GM18517 (cell line): ENCODE measurements around the gene GPR151.
"Not testable (repeated sequence)": the region's sequence is repeated elsewhere in the genome, so short reads cannot be mapped to it uniquely, and the experiment has no call there.

Experiments
- ATAC-seq: cut with Tn5 transposase; IDR thresholded peaks from one replicate; pipeline ENCODE4 v1.9.1; 2021; ENCODE audit warnings: mild to moderate bottlenecking, moderate library complexity; ENCODE audit not compliant: unreplicated experiment

The GPR151 gene

DNA sequence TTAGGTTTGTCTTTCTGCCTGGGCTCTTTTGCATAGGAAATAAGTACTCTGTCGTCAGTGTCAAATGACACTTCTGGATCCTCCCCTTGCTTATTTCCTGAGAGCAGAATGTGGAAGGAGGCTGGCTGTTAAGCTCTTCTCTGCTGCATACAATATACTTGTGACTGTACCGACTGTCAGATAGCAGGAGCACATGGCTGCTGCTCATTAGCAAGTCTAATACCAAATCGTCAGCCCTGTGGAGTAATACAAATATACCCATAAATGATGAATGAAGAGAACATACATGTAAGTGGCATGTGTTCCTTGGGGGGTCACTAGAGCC, at the start of gene GPR151:
GPR151 (minus strand) TSS at position 40 of the 325 bp plus-strand sequence. CDS start 77 bp downstream, outside the sequence.
- ATAC-seq: no peak

DNA sequence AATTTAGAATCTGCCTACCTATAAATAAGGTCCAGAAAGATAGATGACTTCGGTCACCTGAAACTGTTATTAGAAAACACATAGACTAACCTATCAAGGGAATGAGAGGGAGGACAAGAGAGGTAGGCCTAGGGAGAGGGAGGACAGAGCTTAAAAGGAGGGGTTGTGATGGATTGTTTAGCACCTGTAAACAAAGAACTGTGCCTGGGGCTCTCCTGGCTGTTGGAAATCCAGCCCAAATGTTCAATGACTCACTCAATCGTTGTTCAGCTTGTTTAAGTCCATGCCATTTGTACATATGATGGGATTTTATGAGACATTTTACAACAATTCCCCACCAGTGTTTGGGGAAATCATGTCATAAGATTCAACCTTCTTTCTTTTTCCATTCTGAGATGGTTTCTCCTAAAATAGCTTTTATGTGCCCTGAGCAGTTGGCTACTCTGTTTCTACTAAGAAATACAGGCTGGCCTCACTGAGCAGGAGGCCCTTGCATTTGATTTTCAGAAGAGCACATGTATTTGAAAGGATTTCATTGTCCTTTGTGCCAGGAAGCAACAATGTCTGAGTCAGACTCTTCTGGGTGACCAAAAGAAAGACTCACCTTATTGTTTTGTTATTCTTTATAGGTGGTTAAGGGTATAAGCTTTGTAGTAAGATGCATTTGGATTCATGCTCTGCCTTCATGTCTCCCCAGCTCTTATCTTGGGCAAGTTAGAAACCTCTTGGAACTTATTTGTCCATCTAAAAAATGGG, 48.2 kb upstream of the GPR151 start:
- no peak for ATAC-seq

DNA sequence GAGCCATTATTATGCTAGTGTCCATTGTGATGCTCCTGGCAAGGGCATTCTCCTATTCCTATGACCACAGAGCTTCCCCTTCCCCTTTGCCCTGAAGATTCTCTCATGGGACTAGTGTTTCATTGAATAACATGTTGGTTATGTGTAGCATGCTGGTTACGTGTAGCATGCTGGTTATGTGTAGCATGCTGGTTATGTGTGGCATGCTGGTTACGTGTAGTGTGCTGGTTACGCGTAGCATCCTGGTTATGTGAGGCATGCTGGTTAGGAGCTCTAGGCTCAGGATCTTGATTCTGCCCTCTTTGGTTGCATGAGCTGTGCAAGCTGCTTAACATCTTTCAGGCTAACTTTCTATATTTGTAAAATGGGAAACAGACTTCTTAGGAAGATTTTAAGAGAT, 46.5 kb upstream of the GPR151 start:
- ATAC-seq: no peak

DNA sequence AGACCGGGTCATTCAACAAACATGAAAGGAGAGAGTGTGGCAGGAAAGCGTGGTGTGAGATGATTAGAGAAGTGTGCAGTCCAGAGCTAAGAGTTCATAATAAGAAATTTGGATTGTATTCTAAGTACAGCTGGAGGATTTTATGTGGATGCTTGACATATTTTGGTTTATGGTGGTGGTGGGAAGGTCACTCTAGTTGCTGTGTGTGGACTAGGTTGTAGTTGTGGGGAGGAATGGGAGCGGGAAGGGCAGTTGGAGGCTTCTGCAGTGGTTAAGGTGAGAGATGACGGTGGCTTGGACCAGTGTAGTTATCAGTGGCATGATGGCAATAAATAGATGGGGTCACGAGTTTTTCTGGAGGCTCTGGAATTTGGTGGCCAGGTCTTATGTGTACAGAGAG, 45.7 kb upstream of the GPR151 start:
- no peak for ATAC-seq

DNA sequence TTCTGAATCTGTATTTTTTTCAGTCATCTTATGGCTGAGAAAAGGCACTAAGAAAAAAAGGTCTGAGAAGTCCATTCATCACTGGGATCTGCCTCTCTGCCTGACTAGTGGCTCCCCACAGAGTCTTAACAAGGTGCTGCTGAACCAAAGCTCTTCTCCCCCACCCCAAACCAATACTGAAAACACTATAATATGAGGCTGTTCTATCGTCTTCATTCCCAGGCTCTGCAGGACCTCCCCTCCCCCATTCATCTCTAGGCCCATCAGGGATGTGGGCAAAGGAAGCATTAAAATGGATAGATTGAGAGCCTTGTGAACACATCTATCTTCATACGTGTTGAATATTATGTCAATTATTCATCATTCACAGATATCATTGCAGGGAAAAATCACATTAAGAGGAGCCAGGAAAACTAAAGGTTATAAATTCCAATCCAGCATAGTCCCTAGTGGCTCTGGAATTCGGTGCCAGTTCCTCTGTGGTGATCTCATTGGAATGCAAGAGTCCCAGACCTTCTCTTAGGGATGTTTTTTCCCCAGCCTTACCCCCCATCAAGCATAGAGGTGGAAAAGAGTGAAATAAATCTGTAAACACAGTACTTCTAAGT, 44.3 kb upstream of the GPR151 start:
- ATAC-seq: no peak

DNA sequence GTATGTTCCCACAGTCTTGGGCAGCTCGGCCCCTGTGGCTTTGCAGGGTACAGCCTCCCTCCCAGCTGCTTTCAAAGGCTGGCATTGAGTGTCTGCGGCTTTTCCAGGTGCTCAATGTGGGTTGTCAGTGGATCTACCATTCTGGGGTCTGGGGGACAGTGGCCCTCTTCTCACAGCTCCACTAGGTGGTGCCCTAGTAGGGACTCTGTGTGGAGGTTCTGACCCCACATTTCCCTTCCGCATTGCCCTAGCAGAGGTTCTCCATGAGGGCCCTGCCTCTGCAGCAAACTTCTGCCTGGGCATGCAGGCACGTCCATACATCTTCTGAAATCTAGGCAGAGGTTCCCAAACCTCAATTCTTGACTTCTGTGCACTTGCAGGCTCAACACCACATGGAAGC, 40.9 kb upstream of the GPR151 start:
- not testable (repeated sequence) for ATAC-seq

DNA sequence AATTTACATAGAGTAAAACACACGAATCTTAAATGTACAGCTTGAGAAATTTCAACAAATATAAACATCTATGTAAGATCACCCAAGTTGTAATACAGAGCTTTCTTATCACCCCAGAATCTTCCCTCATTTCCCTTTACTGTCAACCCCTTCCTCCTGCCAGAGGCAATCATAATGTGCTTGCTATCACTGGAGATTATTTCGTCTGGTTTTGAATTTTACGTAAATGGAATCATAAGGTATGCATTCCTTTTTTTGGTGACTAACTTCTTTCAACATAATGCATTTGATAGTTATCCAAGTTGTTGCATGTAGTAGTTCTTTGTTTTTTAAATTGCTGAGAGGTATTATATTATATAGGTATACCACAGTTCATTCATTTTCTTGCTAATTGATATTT, 37.5 kb upstream of the GPR151 start:
- no peak for ATAC-seq

DNA sequence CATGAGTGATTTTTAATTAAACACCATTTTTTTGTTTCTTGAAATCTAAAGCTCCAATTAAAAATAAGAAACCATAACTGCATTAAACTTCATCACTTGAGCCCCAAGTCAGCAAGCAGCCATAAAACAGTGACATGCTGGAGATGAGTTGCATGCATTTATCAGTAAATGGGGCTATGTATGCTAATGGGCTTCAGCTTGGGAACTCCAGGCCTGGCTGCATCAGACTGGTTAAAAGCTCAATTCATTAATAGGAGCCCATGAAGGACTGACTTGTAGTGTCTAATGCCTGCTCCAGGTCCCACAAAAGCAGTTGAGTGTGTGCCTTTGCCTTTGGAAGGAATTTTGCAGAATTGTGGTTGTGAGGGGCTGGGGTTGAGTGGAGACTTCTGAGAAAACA, 33.6 kb upstream of the GPR151 start:
- ATAC-seq: no peak

DNA sequence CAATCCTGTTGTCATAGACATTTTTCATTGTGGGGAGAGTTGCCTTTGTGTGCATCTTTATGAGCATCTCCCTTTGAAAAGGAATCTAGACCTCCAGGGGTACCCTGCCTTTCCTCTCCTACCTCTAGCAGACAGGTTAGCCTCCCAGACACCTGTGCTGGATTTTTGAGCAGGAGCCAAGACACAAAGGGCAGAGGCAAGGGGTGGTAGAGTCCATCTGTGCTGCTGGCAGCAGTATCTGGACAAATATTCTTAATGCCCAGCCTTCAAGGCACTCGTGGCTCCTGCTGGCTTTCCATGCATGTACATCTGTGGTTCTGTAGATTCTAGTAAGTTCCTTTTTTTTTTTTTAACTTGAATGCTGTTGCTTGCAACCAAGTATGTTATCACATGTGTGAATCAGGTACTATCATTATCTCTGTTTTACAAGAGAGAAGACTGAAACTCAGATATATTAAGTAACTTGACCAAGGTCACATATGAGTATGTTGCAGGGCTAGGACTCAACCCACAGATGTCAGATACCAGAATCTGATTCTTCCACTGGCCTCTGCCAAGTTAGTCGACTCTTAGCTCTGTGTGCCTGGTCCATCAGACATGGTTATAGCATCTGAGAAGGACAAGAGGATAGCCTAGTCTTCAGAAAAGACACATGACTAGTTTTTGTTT, 32.9 kb upstream of the GPR151 start:
- ATAC-seq: no peak

DNA sequence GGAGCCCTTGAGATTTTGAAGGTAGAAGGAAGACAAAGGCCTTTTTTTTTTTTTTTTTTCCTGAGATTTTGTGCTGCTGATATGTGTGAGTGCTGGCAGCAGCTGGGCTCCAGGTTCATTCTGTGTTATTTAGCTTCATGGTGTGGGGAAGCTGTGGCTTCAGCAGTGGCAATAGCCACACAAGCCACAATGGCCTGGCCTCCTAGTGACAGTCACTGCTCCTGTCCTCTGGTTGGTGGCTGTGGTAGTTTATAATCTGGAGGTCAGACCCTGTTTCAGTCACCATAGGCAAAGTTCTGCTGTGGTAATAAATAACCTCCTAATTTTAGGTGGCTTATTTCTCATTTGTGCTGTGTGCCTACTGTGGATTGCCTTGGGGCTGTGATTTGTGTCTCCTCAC, 28.2 kb upstream of the GPR151 start:
- no peak for ATAC-seq

DNA sequence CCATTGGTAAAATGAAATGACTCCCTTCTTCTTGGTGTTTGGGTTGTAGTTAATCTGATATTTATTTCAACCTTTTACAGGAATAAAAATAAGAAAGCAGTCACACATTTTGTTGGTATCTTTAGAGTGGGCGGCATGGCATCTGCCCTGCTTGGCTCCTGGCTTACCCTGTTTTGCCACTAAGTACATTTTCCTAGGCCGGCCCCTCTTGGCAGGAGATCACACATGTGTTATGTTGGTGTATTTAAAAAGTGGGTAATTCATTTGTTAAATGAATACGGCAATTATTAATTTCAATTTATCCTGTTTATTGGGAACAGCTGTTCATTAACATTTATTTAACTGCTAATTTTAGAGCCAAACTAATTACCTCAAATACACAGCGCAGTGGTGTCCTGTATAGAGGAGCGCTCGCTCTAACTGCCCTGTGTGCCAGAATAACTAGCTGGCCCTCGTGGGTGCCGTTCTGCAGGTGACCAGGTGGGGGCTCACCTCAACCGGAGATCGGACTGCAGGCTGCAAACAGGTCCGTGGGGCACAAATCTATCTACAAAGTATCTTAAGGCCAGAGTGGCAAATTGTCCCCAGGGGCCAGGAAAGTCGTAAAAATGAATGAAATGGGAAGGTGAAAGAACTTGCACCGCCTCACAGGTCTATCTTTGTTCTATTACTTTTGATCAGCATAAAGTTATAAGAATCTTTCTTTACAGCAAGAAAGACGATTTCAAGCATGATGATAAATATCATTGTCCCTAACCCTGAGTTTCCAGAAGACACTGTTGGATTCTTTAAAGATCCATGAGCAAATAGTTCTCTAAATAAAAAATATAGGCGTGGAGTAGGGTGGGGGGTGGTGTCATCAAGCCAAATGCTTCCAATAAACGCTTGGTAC, 26.2 kb upstream of the GPR151 start:
- ATAC-seq: peak; percentile 89

DNA sequence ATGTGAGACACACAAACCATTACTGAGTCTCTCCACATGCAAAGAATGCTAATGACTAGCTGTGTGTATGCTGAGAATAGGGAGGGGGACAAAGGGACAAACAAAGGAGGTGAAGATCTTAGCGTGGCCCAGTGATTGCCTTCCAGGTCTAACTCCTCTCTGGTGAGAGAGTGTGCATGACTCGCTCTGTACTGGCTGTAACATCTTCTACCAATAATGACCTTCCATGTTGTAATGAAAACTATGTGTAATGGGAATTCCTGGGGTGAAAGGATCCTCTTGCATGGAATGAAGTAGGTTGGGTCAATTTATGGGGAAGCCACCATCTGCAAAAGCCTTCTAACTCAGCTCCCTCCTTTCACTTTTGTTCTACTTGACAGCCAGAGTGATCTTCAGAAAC, 24.4 kb upstream of the GPR151 start:
- no peak for ATAC-seq

DNA sequence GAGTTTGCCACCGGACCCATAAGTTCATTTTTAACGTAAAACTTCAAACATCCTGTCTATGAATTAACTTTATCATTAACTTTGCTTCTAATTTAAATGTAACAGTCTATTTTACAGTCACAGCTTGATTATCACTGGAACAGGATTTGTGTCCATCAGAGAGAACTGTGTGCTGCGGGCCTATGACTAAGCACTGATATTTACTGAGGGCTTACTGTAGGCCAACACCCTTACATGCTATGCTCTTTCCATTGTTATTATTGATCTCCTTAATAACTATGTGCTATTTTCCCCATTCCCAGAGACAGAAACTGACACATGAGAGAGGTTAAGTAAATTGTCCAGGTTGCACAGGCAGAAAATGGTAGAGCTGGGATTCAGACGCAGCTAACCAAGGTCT, 24.0 kb upstream of the GPR151 start:
- ATAC-seq: no peak

DNA sequence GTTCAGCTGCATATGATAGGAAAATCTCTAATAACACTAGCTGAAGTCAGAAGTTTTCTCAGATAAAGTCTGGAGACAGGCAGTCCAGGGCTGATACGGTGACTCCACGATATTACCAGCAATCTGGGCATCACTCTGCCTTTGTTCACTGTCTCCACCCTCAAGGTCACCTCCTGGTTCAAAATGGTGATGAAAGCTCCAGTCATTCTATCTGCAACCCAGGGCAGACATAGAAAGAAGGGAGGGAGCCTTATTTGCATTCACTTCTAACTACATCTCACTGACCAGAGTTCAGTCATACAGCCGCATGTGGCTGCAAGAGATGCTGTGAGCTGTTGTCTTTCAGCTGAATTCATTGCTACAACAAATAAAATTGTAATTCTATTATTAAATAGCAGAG, 22.4 kb upstream of the GPR151 start:
- no peak for ATAC-seq

DNA sequence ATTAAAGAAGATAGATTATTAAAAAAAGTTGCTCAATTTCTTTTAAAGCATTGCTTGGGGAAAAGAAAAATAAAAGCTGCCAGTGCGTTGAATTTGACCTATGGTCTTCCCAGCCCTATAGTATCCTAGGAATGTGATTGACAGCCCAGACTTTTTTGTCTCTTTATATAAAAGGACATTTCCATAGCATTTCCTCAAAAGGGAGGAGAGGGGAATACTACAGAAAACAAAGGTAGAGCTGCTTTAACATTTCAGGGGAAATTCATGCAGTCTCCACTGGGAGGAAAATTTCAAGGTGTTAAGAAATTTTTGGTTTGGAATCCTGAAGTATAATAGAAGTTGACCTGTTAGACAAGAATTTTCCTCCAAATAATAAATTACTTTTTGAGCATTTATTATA, 17.9 kb upstream of the GPR151 start:
- ATAC-seq: no peak

DNA sequence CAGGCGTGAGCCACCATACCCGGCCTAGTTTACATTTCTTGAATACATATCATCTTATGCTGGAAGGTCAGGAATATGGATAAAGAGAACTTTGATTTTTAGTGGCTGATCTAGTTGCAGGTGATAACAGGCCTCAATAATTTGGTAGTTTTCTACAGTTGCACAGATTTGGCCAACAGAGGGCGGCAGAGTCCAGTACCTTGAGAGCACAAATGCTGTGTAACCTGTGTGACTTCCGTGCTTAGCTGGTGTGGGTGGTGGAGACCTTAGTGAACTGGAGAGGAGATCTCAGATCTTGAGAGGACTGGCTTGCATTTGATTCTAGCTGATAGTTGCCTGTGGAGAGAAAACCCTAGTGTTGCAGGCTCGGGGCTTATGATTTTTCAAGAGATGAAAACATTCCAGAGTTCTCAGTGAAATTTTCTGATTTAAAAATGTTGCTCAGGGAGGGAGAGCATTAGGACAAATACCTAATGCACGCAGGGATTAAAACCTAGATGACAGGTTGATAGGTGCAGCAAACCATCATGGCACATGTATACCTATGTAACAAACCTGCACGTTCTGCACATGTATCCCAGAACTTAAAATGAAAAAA, 17.4 kb upstream of the GPR151 start:
- peak; percentile 97 for ATAC-seq

DNA sequence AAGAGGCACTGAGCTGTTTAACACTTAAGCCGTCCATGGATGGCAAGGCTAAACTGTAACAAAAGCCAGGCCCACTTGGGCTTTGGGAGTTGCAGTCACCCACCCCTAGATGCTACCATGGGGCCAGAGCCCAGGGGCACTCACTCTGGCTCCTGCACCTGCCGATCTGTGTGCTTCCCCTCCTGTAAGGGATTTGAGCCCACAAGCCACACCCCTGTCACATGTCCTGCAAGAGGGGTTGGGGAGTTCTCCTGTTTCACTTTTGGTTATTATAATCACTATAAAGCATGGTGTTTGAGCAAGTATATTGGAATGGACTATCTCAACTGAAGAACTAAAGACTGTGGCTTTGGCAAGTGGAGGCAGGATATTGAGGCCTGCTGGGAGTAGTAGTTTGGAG, 14.0 kb upstream of the GPR151 start:
- no peak for ATAC-seq

DNA sequence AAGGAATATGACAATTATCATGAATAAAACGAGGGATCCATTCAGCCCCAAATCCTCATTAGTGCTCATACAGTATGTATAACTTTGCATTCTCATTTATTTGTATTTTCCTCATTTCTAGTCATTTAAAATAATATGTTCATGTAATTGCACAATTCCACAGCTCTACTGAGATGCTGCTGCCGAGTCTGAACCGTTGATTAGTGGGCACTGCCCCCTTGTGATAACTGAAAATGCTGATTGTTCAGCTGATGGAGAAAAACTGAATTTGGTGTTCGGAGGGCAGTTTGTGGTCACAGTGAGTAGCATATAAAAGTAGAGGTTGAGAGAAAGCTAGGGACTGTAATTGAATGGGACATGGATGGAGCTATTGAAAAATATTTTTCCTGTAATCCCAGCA, 12.2 kb upstream of the GPR151 start:
- ATAC-seq: no peak

DNA sequence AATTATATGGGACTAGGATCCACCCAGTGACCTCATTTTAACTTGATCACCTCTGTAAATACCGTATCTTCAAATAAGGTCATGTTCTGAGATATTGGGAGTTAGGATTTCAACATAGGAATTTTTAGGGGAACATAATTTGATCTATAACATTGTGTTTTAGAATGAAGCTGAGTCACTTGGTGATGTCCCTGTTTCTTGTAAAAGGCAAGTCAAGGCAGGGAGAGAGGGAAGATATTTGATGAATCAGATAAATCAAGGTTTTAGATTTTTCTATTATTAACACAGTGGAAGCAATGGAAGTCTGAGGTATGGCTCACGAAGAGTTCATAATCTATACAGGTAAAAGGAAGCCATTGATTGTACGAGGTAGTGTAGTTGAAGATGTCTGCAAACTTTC, 11.8 kb upstream of the GPR151 start:
- ATAC-seq: no peak

DNA sequence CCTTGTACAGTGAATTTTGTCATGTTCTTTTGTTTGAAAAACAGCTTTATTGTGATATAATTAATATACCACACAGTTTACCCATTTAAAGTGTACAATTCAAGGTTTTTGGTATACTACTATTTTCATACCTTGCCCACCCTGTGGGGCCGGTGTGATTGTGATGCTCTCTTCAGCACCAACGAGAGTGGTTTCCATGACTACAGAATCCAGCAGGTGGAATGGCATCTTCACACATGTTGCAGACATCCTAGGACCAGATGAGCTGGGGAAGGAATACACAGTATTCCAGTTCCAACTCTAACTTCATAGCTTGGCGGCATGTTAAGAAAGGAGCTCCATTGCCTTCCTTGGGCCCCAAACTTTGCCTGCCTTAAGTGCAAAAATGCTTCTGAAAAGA, 7.7 kb upstream of the GPR151 start:
- ATAC-seq: no peak
